Measurements from ENCODE around the gene MYO5A. TPM values are rescaled to one million over a fixed set of nuclear protein-coding genes. Genes with fewer than 3 reads are reported as not detected.

Gene MYO5A
- total RNA-seq, 1 experiment from 2014 or later: 61.1 TPM

- ChIA-PET CTCF (interaction anchor here (0.6 kb wide), 1 partner anchor 251 kb away, joined by 3 read pairs; no protein-coding TSS in a partner anchor), POLR2A (interaction anchor here (0.6 kb wide), 1 partner anchor 537 kb away, joined by 5 read pairs; no protein-coding TSS in a partner anchor)
- BruUV-seq (replicated peaks): no TSS peak
- ATAC-seq: no peak
- in situ Hi-C loops (cut with HindIII; ENCODE audit: low pct_unique_long_range_greater_than_20kb, low sequenced_read_pairs): no loop called here
- H3K9me3 ChIP-seq (ENCODE audit: control insufficient read depth, insufficient read depth, low read depth, low read length): no peaks in the 10 kb centered on the region
- TF ChIP-seq SIN3A (IDR thresholded peaks at IDR 0.05; ENCODE audit: borderline replicate concordance, insufficient read depth, low read depth, low read length) (no peak), POLR2AphosphoS5 (IDR thresholded peaks at IDR 0.05; ENCODE audit: low read depth, low read length) (no peak), REST (IDR thresholded peaks at IDR 0.05; ENCODE audit: insufficient read depth in 1 of 2, low read depth in 2 of 2, low read length in 1 of 2) (no peak), CTCF (IDR thresholded peaks at IDR 0.05) (no peak), TCF7L2 (IDR thresholded peaks at IDR 0.05; ENCODE audit: low read depth, low read length) (no peak)
- H3K27me3 ChIP-seq (ENCODE audit: control insufficient read depth, insufficient read depth, low read length): no peaks in the 10 kb centered on the region
- no peak for DNase-seq (ENCODE audit: low read depth, low spot score)
- H3K4me3 ChIP-seq (ENCODE audit: low read depth in 2 of 2, low read length in 2 of 2): no peak overlapping the region
- intact Hi-C loops (cut with micrococcal nuclease; ENCODE audit: unreplicated experiment): loop anchor here (10.0 kb wide), 2 partner anchors 186 to 266 kb away; no protein-coding TSS in a partner anchor
- H3K36me3 ChIP-seq (ENCODE audit: control insufficient read depth, insufficient read depth, low read length): no peaks in the 10 kb centered on the region
- H3K4me1 ChIP-seq (ENCODE audit: control insufficient read depth, insufficient read depth, low read length): 0 out of 2 replicates have a peak, but pooled peaks cover 2% of the 10 kb centered on the region
- H3K27ac ChIP-seq (ENCODE audit: low read length): no peak overlapping the region
Observed at GRCh38 chr15:52520421-52520820, 8.3 kb downstream of the MYO5A start.

GRCh38 chr15:52518487-52519371 lies 10.0 kb downstream of the MYO5A start:
- H3K36me3 ChIP-seq (ENCODE audit: control insufficient read depth, insufficient read depth, low read length): no peaks in the 10 kb centered on the region
- no peaks in the 10 kb centered on the region for H3K9me3 ChIP-seq (ENCODE audit: control insufficient read depth, insufficient read depth, low read depth, low read length)
- no peak for ATAC-seq
- no peaks in the 10 kb centered on the region for H3K27me3 ChIP-seq (ENCODE audit: control insufficient read depth, insufficient read depth, low read length)
- DNase-seq (ENCODE audit: low read depth, low spot score): no peak
- BruUV-seq (replicated peaks): no TSS peak
- in situ Hi-C loops (cut with HindIII; ENCODE audit: low pct_unique_long_range_greater_than_20kb, low sequenced_read_pairs) (no loop called here), intact Hi-C loops (cut with micrococcal nuclease; ENCODE audit: unreplicated experiment) (no loop called here)
- ChIA-PET CTCF (no interaction called here), POLR2A (interaction anchor here (0.7 kb wide), 1 partner anchor 85 kb away, joined by 3 read pairs; no protein-coding TSS in a partner anchor)
- TF ChIP-seq REST (IDR thresholded peaks at IDR 0.05; ENCODE audit: insufficient read depth in 1 of 2, low read depth in 2 of 2, low read length in 1 of 2) (no peak), POLR2AphosphoS5 (IDR thresholded peaks at IDR 0.05; ENCODE audit: low read depth, low read length) (no peak), TCF7L2 (IDR thresholded peaks at IDR 0.05; ENCODE audit: low read depth, low read length) (no peak), CTCF (IDR thresholded peaks at IDR 0.05) (no peak), SIN3A (IDR thresholded peaks at IDR 0.05; ENCODE audit: borderline replicate concordance, insufficient read depth, low read depth, low read length) (no peak)
- H3K4me3 ChIP-seq (ENCODE audit: low read depth in 2 of 2, low read length in 2 of 2): no peak overlapping the region
- no peak overlapping the region for H3K27ac ChIP-seq (ENCODE audit: low read length)
- 0 out of 2 replicates have a peak, but pooled peaks cover under 1% of the 10 kb centered on the region for H3K4me1 ChIP-seq (ENCODE audit: control insufficient read depth, insufficient read depth, low read length)
